GM18873 (cell line): ENCODE data around the gene ADGRG7.

Experiments
- ATAC-seq: cut with Tn5 transposase; IDR thresholded peaks from one replicate; pipeline ENCODE4 v1.9.1; 2021; ENCODE audit warnings: mild to moderate bottlenecking, moderate library complexity, moderate number of reproducible peaks; ENCODE audit not compliant: unreplicated experiment, low FRiP score

Gene ADGRG7

DNA sequence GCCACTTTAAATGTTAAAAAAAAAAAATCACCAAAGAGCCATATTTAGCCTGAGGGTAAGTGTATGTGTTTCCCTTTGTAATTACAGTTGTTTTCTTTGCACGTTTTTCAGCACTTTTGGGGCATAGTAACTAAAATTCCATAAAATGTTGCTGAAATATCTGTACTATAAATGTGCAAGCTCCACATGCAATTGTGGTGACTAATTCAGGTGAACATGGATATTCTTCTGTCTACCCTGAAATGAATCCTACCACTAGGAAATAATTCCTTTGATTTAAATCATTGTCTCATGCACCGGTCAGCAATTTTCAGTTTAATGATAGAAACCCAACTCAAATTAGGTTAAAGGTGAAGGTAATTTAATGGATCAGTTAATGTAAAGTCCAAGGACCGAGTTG lies 86.8 kb downstream of the ADGRG7 start:
- ATAC-seq: no peak

DNA sequence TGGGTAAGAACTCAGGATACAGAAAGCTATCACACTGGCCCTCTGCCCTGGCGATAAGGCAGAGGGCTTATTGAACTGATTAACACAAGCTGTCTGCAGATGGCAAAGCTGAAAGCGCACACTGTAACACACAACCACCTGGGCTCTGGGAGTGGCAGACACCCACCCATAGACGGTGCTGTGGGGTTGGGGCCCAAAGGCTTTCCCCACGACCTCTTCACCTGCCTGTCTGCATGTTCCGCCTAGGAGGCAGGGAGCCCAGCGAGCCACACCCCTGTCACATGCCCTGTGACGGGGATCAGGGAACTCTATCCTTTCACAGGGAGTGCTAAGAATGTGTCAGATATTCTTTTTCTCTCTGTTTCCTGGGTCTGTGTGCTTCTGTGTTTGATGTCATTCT lies 87.8 kb downstream of the ADGRG7 start:
- ATAC-seq: no peak

DNA sequence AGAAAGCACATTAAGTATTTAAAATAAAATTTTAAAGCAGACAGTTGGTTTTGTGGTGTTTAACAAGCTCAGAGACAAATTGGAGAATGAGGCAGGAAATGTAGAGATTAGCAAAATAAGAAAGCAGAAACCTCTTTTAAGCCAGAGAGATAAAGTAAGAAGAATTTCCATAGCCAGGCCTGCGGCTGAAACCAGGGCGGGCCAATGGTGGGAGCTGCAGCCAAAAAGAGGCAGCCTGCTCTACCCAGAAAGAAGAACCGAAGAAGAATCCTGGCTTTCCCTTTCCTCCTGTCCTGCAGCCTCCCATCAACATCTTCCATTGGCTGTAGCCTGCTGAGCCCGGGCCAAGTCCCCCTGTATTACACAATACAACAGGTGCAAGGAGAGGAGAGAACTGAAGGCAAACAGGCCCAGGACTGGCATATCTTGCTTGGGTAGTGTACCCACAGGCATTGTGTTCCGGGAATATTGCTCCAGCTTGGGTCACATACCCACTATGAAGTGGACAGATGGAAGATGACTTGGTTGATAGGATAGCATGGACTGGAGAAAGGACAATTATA lies 88.4 kb downstream of the ADGRG7 start:
- ATAC-seq: no peak

DNA sequence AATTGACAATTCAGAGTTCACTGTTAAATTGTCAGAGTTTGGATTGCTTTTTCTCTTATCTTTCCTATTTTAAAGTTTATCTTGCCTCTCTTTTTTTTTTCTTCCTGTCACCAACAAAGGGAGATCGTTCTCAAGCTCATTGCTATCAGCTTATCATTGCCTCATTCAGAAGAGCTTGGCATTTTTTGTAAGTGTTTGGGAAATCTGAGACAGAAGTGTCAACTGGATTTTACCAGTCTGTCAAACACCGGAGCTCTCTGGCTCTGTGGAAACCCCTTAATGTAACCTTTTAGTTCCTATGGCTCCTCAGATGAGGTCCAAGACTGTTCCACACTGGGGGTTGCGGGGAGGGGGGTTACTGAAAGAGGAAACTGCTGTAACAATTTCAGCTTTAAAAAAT lies 89.3 kb downstream of the ADGRG7 start:
- no peak for ATAC-seq

DNA sequence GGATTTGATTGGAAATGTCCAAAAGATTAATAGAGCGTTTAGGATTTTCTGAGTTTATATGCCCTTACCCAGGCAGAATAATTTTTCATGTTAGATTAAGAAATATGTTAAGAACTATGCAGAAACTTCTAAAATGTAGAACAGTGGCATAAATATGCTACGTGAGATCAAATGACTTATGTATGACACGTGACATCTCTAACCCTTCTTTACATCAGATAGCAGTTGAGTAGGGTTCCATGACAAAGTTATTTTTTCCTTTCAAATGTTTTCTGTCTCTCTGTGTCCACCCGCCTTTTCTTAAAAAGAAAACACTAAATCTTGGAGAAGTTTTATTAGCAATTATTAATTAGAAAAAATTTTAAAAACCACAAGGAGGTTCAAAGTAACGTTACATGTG lies 91.3 kb downstream of the ADGRG7 start:
- ATAC-seq: no peak

DNA sequence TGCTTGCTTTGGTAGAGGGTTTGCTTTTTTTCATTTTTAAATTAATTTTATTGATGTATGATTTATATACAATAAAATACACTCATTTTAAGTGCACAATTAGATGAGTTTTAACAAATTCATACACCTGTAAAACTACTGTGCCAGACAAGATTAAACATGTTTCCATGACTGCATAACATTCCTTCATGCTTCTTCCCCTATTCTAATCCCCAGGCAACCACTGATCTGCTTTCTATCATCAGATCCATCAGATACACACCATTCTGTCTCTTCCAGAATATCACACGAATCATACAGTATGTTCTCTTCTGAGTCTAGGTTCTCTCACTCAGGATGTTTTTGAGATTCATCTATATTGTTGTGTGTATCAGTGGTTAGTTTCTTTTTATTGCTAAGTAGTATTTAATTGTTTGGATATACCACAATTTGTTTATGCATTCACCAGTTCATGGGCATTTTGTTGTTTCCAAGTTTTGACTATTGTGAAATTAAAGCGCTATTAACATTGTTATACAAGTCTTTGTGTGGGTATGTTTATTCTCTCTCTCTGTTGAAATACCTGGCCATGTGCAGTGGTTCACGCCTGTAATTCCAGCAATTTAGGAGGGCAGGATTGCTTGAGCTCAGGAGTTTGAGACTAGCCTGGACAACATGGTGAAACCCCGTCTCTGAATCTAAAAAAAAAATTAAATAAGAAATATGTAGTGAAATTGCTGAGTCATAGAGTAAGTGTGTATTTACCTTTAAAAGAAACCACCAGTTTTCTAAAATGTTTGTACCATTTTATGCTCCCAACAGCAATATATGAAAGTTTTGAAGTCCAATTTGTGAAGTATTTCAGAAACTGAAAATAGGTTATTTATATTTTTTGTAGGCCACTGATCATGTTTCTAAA lies 92.9 kb downstream of the ADGRG7 start:
- no peak for ATAC-seq

DNA sequence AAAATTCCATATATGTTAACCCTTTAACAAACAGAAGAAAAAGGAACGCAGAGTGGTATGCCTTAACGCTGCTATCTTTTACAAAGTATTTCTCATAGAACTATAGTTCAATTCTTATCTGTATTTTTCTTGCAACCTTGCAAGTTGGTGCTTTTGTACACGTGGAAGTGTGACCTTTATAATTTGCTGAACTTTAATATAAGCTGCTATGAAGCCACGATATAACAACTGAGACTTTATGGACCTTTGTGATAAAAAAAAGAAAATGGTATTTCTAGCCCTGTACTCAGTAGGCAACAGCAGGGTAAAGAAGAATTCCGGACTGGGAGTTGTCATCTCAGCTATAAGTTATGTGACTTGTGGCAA lies 93.6 kb downstream of the ADGRG7 start:
- ATAC-seq: no peak

DNA sequence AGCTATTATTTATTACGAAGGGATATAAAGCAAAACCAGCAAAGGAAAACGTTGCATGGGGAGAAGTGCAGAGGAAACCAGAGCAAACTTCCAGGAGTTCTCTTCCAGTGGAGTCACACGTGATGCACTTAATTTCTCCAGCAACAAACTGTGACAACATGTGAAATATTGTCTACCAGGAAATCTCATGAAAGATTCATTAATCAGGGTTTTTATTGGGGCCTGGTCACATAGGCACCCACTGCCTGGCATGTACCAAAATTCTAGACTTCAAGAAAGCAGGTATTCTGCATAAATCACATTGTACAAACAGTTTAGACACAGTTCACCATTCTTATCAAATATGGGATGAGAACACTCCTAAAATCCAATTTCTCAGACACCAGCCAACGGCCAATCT lies 94.5 kb downstream of the ADGRG7 start:
- ATAC-seq: no peak

DNA sequence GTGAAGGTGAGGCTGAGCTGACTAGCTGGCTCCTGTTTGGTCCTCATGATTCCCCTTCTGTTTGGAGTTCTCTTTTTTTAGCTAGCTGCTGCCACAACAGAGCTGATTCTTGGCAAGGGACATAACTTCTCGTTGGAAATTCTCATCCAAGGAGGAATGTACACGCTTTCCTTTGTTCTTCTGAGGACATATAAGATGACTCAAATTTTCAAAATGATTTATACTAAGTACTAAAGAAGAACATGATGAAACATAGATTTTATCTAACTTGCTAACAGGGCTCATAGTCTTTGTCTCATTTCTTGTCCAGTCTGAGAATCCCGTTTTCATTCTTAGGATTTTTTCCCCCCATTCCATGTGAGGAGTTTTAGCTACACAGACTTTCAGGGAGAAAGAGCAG lies 97.0 kb downstream of the ADGRG7 start:
- ATAC-seq: no peak

DNA sequence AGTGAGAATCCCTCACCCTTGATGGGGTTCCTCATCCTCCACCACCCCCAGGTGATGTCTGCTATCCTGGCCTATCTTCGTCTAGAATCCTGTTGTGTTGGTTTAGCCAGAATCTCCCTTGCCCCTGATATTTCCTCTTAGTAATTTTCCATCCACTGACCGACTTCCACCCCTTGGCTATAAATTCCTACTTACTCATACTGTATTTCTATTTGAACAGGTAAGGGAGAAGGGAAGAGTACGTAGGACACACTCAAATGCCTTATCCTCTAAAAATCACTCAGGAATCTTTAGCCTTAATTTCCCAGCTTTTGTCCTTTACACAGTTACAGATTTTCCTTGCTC lies 99.2 kb downstream of the ADGRG7 start:
- no peak for ATAC-seq

DNA sequence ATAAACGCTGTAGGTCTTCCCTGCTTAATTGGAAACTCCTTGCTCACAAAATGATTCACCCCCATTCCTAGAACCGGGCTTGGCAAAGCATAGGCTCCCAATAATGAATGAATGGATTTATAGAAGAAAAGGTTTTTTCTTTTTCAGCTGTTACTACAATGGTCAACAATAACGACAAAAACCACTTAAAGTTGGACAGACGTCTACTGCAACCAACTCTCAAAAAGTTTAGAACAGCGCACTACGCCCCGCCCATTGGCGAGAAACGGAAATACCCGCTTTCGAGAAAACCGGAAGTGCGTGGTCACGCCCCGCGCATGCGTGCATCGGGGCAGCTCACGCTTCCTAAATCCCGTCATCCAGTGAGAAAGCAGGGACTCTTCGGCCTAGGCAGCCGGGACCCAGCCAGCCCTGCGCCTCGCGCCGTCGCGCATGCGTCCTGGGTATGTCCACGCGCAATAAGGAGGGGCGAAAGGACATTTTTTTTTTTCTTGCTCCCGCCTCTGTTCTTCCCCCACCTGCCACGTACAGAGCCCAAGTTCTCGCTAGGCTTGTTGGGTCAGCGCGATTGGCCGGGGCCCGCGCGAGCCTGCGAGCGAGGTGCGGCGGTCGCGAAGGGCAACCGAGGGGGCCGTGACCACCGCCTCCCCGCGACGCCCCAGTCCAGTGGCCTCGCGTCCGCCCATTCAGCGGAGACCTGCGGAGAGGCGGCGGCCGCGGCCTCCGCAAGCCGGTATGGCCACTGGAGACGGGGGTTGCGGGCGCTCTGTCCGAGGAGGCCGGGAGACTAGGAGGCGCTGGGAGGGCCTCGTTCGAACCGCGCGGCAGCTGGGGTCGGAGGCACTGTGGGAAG lies 99.8 kb downstream of the ADGRG7 start, which contains the start of gene TFG:
TFG (plus strand) TSS at position 506 of the 853 bp plus-strand sequence. CDS start 4,192 bp downstream, outside the sequence.
- peak; percentile 96 for ATAC-seq

DNA sequence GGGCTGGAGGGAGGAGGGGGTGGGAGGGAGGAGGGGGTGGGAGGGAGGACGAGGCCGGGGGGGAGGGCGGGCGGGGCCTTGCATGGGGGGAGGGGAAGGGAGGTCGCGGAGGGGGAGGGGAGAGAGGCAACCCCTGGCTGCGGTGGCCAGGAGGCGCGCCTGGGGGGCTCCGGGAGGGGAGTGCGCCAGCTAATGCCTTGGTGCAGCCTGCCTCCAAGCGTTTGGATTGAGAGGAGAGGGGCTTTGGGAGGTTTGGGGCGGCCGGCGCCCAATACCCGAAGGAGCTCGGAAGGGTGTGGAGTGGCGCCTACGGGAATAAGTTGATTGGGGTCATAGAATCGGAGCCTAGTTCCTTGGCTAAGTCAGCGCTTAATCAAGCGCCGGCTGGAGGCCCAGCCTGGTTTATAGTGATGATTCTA lies 100.5 kb downstream of the ADGRG7 start:
- ATAC-seq: no peak

DNA sequence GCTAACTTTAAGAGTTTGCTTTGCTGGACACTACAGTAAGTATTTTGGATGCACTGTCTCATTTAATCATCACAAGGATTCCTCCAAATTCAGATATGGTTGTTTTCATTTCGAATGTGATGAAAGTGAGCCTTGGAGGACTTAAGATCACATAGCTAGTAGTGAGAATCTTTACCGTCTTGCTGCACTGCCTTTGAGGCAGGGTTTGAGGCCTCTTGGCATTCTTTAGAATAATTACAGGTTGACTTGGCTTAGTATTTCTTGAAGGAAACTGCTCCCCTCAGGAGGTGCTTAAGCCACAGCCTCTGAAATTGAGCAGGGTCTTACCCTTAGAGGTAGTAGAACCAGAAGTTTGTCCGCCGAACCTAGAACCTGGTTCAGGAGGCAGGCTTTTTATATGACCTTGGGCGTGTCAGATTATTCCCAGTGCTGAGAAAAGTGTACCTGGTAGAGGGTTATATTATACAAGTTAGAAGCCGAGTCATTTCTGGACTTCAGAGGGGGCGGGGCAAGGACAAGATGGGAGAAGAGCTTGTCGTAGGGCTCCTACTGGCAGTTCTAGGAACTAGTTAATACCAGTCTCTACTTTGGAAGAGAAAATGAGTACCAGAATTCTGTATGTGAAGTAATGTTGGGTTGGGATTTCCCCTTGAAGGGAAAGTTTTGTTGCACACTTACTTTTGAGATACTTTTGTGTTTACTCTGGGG lies 101.0 kb downstream of the ADGRG7 start:
- no peak for ATAC-seq

DNA sequence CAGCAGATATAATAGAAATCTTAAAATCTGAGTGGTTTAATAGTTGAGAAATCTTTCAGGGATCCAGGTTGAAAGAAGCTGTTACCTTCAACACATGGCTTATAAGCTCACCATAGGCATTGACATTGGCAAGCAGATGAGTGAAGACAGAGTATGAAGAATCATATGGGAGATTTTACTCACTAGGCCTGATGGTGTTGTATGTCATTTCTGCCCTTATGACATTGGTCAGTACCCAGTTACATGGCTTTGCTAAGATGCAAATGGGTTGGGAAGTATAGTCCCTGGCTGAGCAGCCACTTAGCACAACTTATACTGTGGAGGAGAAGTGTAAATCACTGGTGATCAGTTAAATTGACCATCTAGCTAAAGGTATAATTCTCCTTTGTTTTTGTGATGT lies 105.8 kb downstream of the ADGRG7 start:
- no peak for ATAC-seq

DNA sequence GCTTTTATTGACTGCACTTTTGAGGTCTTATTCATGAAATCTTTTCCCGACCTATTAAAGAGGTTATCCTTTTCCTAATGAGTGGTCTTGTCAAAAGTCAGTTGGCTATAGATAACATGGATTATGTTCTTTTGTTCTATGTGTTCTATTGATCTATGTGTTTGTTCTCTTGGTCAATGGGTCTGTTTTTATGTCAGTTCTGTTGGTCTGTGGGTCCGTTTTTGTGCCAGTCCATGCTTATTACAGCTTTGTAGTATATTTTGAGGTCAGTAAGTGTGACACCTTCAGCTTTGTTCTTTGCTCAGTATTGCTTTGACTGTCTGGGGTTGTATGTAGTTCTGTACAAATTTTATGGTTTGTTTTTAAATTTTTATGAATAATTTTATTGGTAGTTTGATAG lies 107.7 kb downstream of the ADGRG7 start:
- ATAC-seq: no peak

DNA sequence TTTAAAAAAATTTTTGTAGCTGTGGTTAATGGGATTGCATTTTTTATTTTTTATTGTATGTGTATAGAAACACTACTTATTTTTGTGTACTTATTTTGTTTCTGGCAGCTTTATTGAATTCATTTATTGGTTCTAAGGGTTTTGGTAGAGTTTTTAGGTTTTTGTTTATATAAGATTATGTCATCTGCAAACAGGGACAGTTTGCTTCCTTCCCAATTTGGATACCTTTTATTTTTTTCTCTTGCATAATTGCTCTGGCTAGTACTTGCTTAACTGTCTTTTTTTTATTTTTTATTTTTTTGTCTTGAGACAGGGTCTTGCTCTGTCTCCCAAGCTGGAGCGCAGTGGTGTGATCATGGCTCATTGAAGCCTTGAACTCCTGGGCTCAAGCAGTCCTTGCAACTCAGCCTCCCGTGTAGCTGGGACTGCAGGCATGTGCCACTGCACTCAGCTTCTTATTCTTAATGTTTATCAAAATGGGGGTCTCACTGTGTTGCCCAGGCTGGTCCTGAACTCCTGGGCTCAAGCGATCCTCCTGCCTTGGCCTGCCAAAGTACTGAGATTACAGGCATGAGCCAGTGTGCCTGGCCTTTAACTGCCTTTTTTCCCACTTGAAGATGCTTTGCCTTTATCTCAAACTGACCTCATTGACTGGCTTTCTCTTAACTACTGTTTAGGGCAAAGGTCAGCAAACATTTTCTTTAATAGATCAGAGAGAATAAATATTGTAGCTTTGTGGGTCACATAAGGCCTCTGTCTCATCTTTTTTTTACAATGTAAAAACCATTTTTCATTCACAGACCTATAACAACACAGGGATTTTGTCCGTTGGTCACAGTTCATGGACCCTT lies 108.5 kb downstream of the ADGRG7 start:
- ATAC-seq: no peak

DNA sequence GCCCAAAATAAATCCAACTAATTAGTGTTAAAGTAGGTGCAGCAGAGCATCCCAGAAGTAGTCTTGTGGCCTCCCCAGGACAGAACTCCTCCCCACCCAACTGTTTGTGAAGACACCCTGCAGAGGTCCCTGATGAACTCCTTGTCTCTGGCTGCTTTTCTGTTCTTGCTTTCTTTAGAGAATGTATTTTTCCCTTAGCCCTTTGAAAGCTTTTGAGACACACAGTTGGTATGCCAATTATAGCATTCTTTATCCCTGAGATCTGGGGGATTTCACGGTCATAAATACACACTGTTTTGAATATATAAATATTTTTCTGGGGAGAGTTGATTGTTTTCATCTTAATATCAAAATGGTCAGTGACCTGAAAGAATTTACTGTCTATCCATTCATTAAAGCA lies 109.7 kb downstream of the ADGRG7 start:
- ATAC-seq: no peak

DNA sequence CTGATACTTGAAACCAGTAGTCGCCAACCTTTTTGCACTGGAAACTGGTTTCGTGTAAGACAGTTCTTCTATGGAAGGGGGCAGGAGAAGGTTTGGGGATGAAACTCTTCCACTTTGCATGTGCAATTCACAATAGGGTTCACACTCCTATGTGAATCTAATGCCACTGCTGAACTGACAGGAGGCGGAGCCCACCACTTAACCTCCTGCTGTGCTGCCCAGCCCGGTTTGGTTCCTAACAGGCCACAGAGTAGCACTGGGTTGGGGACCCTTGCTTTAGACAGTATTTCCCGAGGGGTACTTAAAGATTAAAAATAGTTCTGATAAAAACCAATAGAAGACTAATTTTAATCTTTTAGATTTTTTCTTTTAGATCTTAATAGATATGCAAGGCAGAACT lies 111.0 kb downstream of the ADGRG7 start:
- ATAC-seq: no peak

DNA sequence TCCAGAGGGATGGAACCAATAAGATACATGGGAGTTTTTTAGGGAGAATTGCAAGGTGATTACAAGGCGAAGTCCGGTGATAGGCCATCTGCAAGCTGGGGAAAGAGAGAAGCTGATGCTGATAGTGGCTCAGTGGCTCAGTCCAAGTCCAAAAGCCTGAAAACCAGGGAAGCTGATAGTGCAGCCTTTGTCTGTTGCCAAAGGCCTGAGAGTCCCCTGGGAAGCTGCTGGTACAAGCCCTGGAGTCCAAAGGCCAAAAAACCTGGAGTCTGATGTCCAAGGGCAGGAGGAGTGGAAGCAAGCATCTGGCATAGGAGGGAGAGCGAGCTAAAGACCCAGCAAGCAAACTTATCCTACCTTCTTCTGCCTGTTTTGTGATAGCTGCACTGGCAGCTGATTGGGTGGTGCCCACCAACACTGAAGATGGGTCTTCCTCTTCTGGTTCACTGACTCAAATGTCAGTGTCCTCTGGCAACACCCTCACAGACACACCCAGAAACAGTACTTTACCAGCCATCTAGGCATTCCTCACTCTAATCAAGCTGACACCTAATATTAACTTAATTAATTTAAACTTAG lies 116.6 kb downstream of the ADGRG7 start:
- no peak for ATAC-seq
